ENCODE results near the gene ZNF518B.

ZNF518B gene

GRCh38 chr4:10457255-10457801 is at the start of gene ZNF518B:
ZNF518B (minus strand) TSS chr4:10457426; CDS start chr4:10446328, 11,098 bp downstream.
- ATAC-seq = peak; percentile 68 to 70

GRCh38 chr4:10506077-10506476 is 48.9 kb upstream of the ZNF518B start:
- no peak for ATAC-seq

GRCh38 chr4:10504570-10505179 is 47.4 kb upstream of the ZNF518B start:
- no peak for ATAC-seq

GRCh38 chr4:10502717-10503116 is 45.5 kb upstream of the ZNF518B start:
- ATAC-seq = no peak

GRCh38 chr4:10500776-10501175 is 43.5 kb upstream of the ZNF518B start:
- ATAC-seq = no peak

GRCh38 chr4:10496200-10496599 is 39.0 kb upstream of the ZNF518B start:
- ATAC-seq = no peak

- ATAC-seq = no peak
These were observed 38.4 kb upstream of the ZNF518B start for GRCh38 chr4:10495651-10496050.

- no peak for ATAC-seq
These were observed 35.2 kb upstream of the ZNF518B start for GRCh38 chr4:10492464-10492863.

GRCh38 chr4:10491401-10491800 is 34.2 kb upstream of the ZNF518B start:
- no peak for ATAC-seq

- no peak for ATAC-seq
These were observed 33.8 kb upstream of the ZNF518B start for GRCh38 chr4:10490996-10491395.

GRCh38 chr4:10482913-10483312 is 25.7 kb upstream of the ZNF518B start:
- no peak for ATAC-seq

- no peak for ATAC-seq
These were observed 23.4 kb upstream of the ZNF518B start for GRCh38 chr4:10480616-10481015.

- ATAC-seq = no peak
These were observed 21.4 kb upstream of the ZNF518B start for GRCh38 chr4:10478621-10479020.

- ATAC-seq = no peak
These were observed 13.3 kb upstream of the ZNF518B start for GRCh38 chr4:10470505-10470904.

- no peak for ATAC-seq
These were observed 8.9 kb upstream of the ZNF518B start for GRCh38 chr4:10466161-10466560.

GRCh38 chr4:10462876-10463275 is 5.7 kb upstream of the ZNF518B start:
- ATAC-seq = no peak

GRCh38 chr4:10461850-10462400 is 4.7 kb upstream of the ZNF518B start:
- ATAC-seq = no peak

GRCh38 chr4:10461091-10461849 is 4.0 kb upstream of the ZNF518B start:
- peak; percentile 79 to 84 for ATAC-seq

- ATAC-seq = peak in 1 of 2 donors; percentile 31
These were observed 3.3 kb upstream of the ZNF518B start for GRCh38 chr4:10460313-10461047.

GRCh38 chr4:10459305-10459704 is 2.1 kb upstream of the ZNF518B start:
- no peak for ATAC-seq

GRCh38 chr4:10458177-10458576 is 951 bp upstream of the ZNF518B start:
- no peak for ATAC-seq

GRCh38 chr4:10456595-10457254 is 501 bp downstream of the ZNF518B start:
- ATAC-seq = peak; percentile 50 to 59

- ATAC-seq = no peak
These were observed 999 bp downstream of the ZNF518B start for GRCh38 chr4:10456260-10456594.
